HG03378 (cell line): ENCODE measurements around the gene ARHGAP26.
A peak's percentile ranks its signal among the peaks of the same experiment; 100 is the strongest.

ENCODE experiments used
- ATAC-seq: cut with Tn5 transposase; IDR thresholded peaks from one replicate; pipeline ENCODE4 v1.9.1; 2021; ENCODE audit warnings: mild to moderate bottlenecking, moderate library complexity; ENCODE audit not compliant: unreplicated experiment

The ARHGAP26 gene

DNA sequence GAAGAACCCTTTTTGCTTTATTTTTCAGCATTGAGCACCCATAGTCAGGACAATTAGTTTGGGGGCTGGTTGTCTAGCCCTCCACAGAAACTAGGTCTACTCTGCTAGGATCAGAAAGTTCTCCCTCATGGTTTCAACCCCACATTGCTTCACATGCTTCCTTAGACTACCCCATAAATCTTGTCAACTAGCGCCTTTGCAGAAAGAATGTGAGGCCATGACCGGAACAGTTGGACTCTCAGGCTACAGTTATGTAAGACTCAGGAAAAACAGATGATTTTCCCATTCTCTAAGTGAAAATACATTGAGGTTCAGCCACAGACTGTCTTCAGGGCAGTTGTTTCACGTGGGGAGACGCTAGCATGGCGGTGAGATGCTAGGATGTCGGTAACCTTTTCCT lies 377.7 kb downstream of the ARHGAP26 start:
- ATAC-seq, result no peak

DNA sequence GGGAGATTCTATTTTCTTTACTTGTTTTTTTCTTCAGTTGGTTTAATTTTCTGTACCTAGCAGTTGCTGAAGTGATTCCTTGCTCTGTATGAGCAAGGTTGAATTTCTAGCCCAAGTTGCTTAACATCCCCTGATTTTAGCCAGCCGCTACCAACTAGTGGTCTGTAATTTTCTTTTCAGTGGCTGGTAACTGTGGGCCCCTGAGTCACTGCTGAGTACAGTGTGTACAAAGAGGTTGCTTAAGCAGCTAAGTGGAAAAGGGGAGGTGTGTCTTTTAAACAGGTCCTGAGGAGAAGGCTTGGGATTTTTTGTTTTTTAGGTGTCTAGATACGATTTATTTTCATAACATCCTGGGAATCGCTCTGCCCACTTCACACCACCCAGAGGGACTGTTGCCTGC lies 378.6 kb downstream of the ARHGAP26 start:
- no peak for ATAC-seq

- ATAC-seq, result no peak
Observed at GRCh38 chr5:143149759-143150158, 379.6 kb downstream of the ARHGAP26 start.

- no peak for ATAC-seq
Observed at GRCh38 chr5:143151056-143151700, 381.0 kb downstream of the ARHGAP26 start.

DNA sequence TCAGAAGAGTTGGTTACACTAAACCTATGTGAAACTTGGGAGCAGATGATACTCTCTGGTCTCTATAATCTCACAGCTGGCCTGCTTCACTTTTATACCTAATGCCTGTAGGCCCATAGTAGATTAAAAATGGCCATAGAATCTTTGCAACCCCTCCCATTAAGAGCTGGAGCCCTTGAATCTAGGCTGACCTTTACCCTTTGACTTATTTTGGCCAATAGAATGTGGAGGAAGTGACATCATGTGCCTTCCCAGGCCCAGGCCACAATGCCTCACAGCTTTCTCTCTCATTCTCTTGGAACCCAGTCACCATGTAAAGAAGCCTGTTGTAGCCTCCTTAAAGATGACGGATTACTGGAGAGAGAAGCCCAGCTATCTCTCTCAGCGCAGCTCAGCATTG lies 382.3 kb downstream of the ARHGAP26 start:
- no peak for ATAC-seq

DNA sequence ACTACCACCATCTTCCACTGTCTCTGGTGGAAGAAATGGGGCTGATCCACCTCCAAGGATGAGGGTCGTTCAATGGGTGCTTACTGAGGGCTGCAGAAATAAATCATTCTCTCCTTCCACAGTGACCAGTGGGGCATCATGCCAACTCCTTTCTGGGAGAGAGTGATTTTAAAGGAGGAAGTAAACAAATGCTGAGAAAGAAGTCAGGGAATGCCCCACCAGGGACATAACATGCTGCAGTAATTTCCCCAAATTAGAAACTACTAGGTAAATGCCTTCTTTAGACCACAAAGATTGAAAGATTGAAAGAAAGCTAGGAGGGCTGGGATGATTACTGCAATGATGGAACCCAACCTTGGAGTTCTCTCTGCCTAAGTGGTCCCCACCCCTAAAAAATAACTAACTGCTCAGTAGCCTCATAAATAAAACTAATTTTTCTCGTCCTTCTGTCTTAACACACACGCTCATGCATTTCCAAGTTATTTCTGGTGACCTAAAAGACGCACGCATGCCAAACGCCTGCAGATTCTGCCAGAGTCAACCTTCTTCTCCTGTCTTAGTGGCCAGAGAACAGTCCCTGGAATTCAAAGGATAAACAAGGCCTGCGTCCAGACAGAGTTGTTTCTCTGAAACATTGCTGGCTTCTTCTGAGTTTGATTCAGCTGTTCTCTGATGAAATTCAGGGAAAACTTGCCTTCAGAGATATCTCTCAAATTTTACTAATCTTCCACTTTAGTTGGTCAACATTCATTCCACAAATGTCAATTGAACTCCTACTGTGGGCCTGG lies 383.3 kb downstream of the ARHGAP26 start:
- ATAC-seq, result peak; percentile 44

DNA sequence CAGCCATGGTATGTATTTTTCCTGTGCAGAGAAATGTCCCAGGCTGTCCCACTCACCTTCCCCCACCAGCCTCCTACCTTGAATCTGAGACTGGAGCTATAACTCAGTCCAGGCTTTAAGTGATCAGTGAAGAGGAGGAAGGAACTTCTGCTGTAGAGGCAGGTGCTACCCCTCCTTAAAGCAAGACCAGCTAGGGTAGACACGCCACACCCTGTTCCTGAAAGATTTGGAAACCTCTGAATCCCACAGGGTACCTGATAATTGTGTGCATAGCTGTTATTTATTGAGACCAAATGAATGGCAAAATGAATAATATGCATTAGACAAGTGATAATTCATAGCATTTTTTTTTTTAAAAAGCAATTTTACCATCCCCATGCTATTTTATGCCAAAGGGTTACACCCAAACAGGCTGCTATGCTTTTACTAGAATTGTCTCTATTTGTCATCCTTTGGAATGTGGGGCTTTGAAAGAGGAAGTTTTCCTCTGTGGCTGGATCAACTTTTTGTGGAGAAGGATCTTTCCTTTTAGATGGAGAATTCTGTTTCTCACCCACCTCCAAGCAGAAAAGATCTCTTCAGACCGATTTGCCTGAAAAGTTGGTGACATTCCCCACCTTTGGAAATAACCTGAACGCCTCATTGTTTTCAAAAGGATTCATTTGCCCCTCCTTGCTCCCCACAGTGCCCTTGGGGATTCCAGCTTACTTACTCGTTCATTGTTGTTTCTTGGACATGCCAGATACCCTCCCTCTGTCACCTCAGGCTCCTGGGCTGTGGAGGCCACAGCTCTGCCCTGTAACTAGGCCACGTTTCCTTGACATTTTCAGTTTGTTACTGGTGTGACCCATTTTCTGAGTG lies 384.6 kb downstream of the ARHGAP26 start:
- no peak for ATAC-seq

DNA sequence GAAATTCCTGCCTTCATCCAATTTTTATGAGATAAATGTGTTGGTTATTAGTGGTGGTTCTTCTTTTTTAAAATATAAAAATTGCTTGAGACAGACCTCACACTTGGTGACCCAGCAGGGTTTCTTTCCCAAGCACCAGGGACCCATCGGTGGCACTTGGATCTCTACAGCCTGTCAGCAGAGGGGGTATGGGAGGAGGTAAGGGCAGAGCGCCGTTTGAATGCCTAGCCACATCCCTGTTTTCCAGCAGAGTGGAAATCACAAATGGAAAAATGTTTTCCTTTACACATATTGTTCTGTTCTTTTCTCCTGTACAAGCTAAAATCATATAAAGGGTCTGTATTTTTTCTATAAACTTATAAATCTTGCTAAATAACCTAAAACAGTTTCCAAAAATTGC lies 385.3 kb downstream of the ARHGAP26 start:
- no peak for ATAC-seq

DNA sequence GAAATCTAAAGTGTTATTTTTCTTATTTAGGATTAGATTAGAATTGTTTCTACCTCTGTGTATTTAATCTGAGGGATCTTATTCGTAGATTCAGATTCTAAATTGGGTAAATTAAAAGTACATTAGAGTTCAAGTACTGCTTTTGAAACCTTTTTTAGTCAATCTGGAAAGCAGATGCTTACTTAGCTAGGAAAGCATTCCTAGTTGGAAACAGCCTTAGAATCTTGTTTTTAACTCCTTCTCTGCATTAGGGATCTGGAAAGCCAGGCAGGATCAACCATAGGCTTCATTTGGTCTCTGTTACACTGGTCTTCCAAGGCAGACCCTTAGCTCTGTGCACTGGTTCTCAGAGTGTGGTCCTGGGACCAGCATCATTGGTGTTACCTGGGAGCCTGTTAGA lies 385.9 kb downstream of the ARHGAP26 start:
- ATAC-seq, result no peak

DNA sequence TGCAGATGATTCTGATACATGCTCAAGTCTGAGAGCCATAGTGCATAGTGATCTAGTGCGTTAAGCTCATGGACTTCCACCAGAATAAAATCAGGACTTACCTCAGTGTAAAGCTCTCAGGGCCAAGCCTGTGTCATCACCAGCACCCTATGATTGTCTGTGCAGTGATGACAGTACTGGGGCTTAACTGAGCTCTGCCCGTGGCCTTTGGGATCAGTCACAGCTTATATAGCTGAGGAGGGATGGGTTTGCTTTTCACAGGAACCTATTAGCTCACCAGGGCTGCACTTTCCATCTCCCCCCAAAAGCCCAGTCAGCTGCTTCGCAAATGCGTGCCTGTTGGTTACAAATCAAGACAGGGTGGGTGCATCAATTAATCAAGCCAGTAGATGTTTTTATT lies 386.4 kb downstream of the ARHGAP26 start:
- ATAC-seq, result no peak

GRCh38 chr5:143159031-143159430 lies 388.9 kb downstream of the ARHGAP26 start:
- ATAC-seq, result no peak

DNA sequence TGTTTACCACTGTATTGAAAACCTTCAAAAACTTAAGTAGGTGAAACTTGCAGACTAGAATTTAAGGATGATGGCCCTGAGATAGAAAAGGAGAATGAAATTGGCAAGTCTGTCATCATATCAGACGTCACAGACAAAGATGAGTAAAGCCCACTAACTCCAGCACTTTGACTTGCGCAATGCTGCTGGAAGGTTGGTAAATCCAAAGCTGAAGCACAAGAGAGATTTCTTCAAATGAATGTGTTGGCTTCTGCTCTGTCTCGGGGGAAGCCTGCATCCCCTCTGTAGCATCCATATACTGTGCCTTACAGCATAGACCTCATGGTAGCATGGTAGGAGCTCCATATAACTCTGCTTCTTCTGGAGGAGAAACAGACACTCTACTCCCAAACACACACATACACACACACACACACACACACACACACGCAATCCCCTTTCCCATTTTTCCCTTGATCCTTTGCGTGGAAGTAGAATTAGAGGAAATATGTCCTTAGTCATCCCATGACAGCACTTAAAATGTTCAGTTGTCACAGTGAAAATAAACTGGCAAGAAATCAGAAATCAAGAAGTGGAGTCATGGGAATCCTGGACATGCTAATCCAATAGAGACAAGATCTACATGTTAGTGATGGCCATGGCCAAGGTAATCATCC lies 391.8 kb downstream of the ARHGAP26 start:
- ATAC-seq, result no peak

DNA sequence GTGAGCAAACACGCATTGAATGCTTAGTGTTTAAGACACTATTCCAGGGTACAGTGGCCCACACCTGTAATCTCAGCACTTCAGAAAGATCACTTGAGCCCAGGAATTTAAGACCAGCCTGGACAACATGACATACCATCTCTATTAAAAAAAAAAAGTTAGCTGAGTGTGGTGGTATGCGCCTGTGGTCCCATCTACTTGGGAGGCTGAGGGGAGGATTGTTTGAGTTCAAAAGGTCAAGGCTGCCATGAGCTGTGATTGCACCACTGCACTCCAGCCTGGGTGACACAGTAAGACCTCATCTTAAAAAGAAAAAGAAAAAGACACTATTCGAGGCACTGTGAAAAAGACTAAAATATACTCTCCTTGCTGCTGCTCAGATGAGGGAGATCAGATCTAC lies 392.6 kb downstream of the ARHGAP26 start:
- no peak for ATAC-seq

DNA sequence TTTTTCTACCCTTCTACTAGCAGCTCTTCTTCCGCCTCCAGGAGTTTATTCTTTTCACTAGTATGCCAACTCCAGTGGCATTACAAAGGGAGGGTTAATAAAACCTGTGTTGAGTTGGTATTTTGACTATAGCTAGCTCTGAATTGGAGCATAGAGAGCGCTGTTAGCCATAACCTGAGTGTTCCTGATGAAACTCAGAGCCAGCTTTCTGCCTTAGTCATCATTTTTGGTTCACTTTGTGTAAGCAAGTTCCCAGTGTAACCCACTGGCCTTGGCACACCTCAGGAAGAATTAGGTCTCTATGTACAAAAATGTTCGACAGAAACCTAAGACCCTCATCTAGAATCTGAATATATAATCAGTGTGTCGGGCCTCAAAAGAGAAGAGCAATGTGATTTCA lies 394.4 kb downstream of the ARHGAP26 start:
- no peak for ATAC-seq

- no peak for ATAC-seq
Observed at GRCh38 chr5:143165049-143165880, 395.1 kb downstream of the ARHGAP26 start.

- no peak for ATAC-seq
Observed at GRCh38 chr5:143166090-143166489, 395.9 kb downstream of the ARHGAP26 start.

GRCh38 chr5:143166661-143167420 lies 396.7 kb downstream of the ARHGAP26 start:
- ATAC-seq, result no peak

DNA sequence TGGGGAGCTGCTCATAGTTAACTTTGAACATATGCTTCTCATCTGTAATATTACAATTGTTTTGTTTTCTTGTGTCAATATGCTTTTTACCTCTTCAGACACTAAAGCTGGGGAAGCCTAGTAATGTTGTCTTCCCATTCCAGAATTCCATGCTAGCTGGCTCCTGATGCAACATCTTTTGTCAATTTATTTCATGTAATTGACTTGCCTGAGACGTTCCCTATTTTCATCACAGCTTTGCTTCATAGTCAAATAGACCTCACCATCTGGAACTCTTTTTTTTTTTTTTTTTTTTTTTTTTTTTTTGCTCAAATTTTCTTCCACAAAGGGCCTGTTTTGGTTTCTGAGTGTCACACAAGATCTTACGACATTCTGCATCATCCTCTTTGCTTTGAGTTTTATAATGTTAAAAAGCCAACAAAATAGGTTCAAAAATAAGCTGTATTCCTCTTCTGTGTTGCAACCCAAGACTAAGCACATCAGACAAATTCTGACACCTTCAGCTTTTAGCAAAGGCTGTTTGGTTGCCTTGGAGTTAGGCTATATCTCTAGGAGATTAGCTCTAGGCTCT lies 398.1 kb downstream of the ARHGAP26 start:
- no peak for ATAC-seq
